Stimulated activated CD8-positive, alpha-beta memory T cell treated with anti-CD3 and anti-CD28 coated beads, Interleukin-7, amount 100 ng/mL, for 48 hours (primary cell): ENCODE data around the gene OR5B17.
"Not testable (repeated sequence)": the region's sequence is repeated elsewhere in the genome, so short reads cannot be mapped to it uniquely, and the experiment has no call there.

Experiments
- DNase-seq, 2 donors: peaks; one replicate each; pipeline ENCODE4 v3.0.0-alpha.2; 2020; ENCODE audit warnings: low read depth in 1 of 2; ENCODE audit errors: extremely low read depth in 1 of 2

The OR5B17 gene

DNA sequence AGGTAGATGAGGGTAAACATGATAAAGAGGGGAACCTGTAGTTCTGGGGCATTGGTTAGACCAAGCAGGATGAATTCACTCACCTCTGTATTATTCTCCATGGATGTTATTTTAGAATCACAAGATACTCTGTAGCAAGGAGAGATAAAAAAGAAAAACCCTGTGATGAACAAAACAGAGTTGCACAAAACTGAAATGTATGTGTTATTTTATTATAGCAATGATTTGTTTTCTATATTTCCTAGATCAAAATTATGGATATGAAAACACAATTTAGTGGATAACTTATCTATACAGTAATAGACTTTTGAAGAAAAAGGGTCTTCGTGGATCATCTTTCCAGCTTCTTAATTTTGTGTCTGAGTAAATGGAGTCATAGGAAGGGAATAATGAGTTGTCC, at the start of gene OR5B17:
OR5B17 (minus strand) TSS at position 101 of the 400 bp plus-strand sequence; CDS start at position 101, 0 bp downstream.
- DNase-seq, result no peak

DNA sequence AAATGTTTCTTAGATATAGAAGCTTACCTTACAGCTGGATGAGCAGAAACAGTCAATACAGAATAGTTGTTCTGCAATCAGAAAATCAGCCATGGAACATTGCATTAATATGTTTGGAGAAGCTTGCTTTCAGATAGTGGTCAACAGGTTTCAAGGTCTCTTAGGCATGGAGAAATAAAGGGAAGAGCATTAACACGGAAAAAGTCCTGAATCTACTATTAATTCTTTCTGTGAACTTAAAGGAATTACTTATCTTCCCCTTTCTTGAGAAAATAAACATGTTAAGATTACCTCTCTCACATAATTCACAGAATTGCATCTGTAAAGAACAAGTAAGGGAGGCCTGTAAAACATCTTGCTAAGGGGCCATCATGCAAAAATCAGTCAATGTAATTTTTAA, 47.9 kb upstream of the OR5B17 start, which contains the start of gene OR5B3:
OR5B3 (minus strand) TSS at position 101 of the 400 bp plus-strand sequence. CDS start 3,465 bp downstream, outside the sequence.
- DNase-seq, result no peak

DNA sequence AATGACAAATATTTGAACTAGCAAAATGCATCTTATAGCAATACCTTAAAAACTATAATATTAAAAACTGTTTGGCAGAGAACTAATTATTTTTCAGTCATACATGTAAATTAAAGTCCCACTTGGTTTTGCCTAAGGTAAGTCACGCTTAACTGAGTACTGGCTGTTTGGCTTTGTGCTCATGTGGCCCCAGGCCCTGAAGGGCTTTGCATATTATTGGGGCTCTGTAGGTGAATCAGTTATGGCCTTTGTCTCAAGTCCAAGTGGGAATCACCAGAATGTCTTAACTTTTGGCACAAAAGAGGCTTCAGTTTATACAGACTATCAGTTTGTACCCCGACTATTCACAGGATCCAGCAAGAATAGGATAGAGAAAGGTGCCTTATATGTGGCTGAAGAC, 40.8 kb upstream of the OR5B17 start:
- not testable (repeated sequence) for DNase-seq

DNA sequence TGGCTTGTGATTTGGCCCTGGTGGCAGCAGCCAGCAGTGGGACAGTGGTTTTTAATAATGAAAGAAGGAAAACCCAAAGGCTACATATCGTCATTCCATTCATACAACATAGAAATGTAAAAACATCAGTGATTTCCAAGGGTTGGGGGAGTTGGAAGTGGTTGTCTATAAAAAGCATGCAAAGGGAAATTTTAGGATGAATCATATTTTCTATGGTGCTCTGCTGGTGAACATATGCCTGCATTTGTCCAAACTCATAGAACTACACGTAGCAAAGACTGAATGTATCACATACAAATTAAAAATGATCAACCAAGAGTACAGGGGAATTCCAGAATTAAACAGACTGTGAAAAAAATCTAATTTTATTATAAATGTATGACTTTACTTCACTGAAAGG, 36.7 kb upstream of the OR5B17 start:
- no peak for DNase-seq

DNA sequence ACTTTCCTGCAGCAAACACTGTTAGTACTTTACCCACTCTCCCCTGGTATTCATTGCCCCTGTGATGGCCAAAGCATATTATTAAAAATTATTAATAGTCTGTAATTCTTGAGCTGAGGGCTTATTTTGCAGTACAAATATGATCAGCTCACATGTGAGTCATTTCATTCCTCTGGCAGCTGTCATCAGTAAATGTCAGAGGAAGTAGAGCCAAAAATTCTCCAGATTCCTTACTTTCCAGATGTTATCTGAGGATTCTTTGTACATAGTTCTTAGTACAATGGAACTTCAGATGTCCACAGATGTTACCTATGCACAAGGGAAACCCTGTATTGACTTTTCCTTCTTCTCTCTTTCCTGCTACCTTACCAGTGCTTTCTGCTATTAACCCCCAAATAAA, 35.3 kb upstream of the OR5B17 start:
- no peak for DNase-seq

DNA sequence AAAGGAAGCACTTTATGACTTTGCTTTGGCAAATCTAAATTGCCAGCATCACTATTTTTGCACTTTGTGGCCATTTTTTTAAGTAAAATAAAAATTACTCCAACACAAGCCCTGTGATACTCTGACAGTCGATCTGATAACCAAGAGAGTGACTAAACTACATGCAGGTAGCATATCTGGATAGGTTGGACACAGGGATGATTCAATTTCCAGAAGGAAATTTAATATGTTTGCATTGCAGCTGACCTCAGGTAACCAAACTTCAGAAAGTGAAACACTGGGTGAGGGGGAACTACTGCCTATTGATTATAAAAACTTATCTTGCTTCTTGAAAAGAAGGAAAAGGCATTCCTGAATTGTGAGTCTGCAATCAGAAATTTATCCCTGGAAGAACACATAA, 33.9 kb upstream of the OR5B17 start:
- no peak for DNase-seq

DNA sequence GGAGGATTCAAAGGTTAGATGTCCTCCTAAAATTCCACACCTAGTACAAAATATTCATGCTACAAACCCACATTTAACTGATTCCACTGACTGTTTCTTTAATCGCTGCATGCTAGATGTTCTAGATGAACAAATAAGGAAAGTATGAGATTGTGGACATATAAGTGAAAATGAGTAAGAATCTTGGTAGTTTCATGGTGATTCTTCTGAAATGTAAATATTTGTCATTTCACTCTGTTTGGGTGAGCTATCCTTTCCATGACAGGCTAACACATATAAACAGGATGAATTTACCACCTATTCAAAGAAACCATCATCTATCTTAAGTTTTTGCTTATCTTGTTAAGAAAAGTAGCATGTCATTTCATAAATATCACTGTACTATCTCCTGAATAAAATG, 33.0 kb upstream of the OR5B17 start:
- DNase-seq, result no peak

DNA sequence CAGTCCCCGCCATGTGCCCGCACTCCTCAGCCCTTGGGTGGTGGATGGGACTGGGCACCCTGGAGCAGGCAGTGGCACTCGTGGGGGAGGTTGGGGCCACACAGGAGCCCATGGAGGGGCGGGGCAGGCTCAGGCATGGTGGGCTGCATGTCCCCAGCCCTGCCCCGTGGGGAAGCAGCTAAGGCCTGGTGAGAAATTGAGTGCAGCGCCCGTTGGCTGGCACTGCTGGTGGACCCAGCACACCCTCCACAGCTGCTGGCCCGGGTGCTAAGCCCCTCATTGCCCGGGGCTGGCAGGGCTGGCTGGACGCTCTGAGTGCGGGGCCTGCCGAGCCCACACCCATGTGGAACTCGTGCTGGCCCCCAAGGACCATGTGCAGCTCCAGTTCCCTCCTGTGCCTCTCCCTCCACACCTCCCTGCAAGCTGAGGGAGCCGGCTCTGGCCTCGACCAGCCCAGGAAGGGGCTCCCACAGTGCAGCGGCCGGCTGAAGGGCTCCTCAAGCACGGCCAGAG, 31.7 kb upstream of the OR5B17 start:
- DNase-seq, result no peak

DNA sequence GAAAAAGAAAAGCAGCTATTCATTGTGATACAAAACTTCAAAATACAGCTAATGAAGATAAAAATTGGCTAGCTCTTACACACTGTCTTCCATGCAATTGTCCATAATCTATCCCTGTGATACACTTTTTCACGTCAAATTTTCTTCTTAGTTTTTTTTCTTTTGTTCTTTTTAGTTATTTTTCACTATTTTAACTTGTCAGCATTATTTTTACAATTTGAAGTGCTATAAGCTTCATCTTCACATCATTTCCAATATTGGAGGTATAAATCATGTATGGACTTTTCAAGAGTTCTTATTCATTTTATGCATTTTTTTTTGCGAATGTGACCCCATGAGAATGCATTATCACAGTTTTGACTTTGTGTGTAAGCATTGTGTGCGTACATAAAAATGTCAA, 4.1 kb downstream of the OR5B17 start:
- DNase-seq, result no peak

DNA sequence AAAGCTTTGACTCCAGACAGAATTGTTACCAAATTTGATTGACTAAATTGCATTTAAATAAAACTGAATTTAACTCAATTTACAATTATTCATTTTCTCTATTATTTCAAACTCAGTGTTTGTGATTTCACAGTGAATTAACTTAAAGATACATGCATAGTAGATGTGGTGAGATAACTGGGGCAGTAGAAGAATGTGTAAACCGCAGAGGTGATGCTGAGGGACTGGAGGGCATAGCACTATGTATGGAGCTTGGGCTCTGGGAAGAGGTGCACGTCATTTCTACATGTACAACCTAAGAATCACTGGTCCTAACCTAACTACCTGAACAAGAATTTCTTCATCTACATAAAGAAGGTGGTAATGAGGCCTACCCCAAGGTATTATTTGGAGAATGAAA, 13.7 kb downstream of the OR5B17 start:
- DNase-seq, result no peak

DNA sequence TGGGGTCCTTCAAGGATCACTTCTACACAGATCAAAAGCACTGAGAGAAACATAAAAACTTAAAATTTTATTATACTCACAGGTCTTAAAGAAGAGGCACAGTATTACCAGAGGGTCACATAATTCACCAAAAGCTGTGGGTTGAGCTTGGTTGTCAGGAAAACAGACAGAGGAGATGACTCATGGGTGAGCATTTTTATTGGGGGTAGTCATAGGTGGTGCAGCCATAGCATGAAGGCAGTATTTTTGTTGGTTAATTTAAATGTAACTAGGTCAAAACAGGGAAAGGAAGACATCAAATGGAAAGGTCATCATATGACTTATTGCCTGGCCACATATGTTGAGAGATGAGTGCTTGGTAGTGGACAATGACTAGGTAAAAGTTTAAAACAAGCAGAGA, 24.2 kb downstream of the OR5B17 start:
- DNase-seq, result no peak

DNA sequence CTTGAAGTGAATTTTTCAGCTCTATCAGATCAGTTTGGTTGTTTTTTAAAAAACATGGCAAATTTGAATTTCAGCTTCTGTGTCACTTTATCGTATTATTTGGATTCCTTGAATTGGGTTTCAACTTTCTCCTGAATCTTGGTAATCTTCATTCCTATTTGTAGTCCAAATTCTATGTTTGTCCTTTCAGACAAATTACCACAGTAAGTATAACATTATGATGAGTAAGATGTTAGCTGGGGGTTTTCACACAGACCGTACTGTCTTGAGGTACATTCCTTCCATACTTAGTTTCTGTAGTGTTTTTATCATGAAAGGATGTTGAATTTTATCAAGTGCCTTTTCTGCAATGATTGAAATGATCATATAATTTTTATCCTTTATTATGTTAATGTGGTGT, 28.0 kb downstream of the OR5B17 start:
- no peak for DNase-seq

DNA sequence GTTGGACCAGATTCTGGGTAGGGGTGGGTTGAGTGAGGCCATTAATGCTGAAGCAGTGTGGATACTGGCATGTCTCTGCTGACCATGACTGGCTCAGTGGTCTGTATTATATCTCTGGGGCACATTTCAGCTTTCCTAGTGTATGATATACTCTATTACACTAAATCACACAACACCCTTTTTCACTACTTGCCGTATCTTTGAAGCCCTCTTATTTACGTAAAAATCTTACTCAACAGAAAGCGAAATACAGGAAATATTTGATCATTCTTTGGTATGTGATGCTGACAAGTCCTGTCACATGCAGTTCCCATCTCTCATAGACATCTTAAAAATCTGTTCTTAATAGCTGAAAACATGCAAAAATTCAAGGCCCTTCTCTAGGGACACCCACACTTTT, 40.3 kb downstream of the OR5B17 start:
- no peak for DNase-seq

DNA sequence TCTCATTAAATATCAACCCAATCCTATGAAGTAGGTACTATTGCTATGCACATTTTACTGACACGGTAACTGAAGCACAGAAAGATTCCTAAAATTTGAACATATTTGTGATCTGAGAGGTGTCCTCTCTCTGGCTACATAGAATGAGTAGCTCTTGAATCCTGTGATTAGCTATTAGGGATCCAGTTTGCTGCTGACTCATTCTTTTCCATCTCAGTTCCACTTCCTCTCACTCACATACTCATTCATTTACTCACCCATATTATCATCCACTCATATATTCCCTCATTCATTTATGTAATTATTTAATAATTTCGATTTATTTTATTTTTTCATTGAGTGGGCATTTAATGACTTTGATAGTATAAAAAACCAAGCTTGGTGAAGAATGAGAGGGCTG, 42.7 kb downstream of the OR5B17 start:
- no peak for DNase-seq
